Measurements from ENCODE around the gene PLA2G2F.

DNA sequence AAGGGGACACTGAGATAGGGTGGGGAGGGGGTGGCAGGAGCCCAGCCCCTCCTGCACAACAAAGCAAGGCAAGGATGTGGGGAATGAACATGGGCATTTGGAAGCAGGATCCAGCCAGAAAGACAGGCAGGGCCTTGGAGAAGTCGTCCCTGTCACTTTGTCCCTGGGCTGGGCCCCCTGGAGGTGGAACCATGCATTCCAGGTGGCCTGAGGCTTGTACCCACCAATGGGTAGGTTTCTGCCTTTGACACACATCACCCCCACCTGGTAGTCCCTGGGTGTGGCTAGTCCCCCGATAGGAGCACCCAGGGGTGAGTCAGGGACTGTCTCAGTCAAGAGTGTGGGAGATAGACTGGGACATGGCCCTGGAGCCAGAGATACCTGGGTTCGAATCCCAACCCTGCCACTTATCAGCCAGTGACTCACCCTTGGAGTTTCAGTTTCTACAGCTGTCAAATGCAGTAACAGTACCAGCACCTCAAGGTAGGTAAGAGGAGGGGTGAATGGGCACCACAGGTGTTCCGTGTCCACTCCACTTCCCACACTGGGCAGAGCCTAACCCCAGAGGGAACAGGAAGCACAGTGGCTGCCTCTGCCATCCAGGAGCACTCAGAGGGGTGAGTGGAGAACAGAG, 29.8 kb upstream of the PLA2G2F start:
- TF ChIP-seq POLR2A (IDR thresholded peaks at IDR 0.05; ENCODE audit: low read length) (no peak), GATA1 (IDR thresholded peaks at IDR 0.05; ENCODE audit: low read depth, low read length) (no peak)

Data from erythroblast (primary cell).